Mesothelial cell of epicardium (in vitro differentiated cells): Measurements from ENCODE around the gene SEPTIN8. TPM values are rescaled to one million over a fixed set of nuclear protein-coding genes. Genes with fewer than 3 reads are reported as not detected.

Source experiments
- DNase-seq, 2 experiments: peaks; one replicate each; pipeline ENCODE4 v3.0.0; 2021; ENCODE audit warnings: low spot score in 2 of 2; ENCODE audit not compliant: unreplicated experiment in 2 of 2
- H3K27ac Mint-ChIP-seq: 2 replicates; pipeline ENCODE4 v1.8.0; 2021; ENCODE audit warnings: mixed read lengths
- H3K27me3 Mint-ChIP-seq: 2 replicates; pipeline ENCODE4 v1.8.0; 2021; ENCODE audit warnings: low read depth, mixed read lengths
- H3K36me3 Mint-ChIP-seq: 2 replicates; pipeline ENCODE4 v1.8.0; 2021; ENCODE audit warnings: mixed read lengths
- H3K4me1 Mint-ChIP-seq: 2 replicates; pipeline ENCODE4 v1.8.0; 2021; ENCODE audit warnings: mixed read lengths
- H3K4me3 Mint-ChIP-seq: 2 replicates; pipeline ENCODE4 v1.8.0; 2021; ENCODE audit warnings: mild to moderate bottlenecking, moderate library complexity, mixed read lengths
- H3K9me3 Mint-ChIP-seq: 2 replicates; pipeline ENCODE4 v1.8.0; 2021; ENCODE audit warnings: mixed read lengths
- CTCF ChIP-seq: fragments of 200-600 bp; sonication (generic); IDR thresholded peaks from one replicate; pipeline ENCODE4 v1.5.0; 2021; ENCODE audit warnings: antibody characterized with exemption; ENCODE audit not compliant: unreplicated experiment
- total RNA-seq: library from RNA; stranded (reverse); gene quantifications from 3 replicates; pipeline ENCODE4 v1.2.1, GENCODE V29; 2021

Gene SEPTIN8
- total RNA-seq, 1 donor from 2014 or later, result 58.9 TPM

GRCh38 chr5:132729896-132730295 lies 47.1 kb downstream of the SEPTIN8 start:
- Mint-ChIP-seq H3K9me3 (no peaks in the 10 kb centered on the region), H3K27me3 (no peaks in the 10 kb centered on the region), H3K4me1 (peaks cover under 1% of the 10 kb centered on the region), H3K27ac (no peak overlapping the region), H3K4me3 (no peak overlapping the region), H3K36me3 (peaks cover 11% of the 10 kb centered on the region)
- DNase-seq, result no peak
- no peak for TF ChIP-seq CTCF

- Mint-ChIP-seq H3K9me3 (no peaks in the 10 kb centered on the region), H3K27ac (no peak overlapping the region), H3K4me3 (no peak overlapping the region), H3K4me1 (no peaks in the 10 kb centered on the region), H3K36me3 (peaks cover 14% of the 10 kb centered on the region), H3K27me3 (no peaks in the 10 kb centered on the region)
- no peak for TF ChIP-seq CTCF
- DNase-seq, result no peak
Measured at GRCh38 chr5:132725745-132726144, 51.3 kb downstream of the SEPTIN8 start.

- TF ChIP-seq CTCF, result no peak
- Mint-ChIP-seq H3K4me3 (no peak overlapping the region), H3K27me3 (no peaks in the 10 kb centered on the region), H3K9me3 (no peaks in the 10 kb centered on the region), H3K27ac (no peak overlapping the region), H3K36me3 (peaks cover 13% of the 10 kb centered on the region), H3K4me1 (no peaks in the 10 kb centered on the region)
- DNase-seq, result no peak
Measured at GRCh38 chr5:132718544-132719312, 58.3 kb downstream of the SEPTIN8 start.

GRCh38 chr5:132714456-132715307 lies 62.4 kb downstream of the SEPTIN8 start:
- H3K36me3 Mint-ChIP-seq, result peaks cover 7% of the 10 kb centered on the region
- no peak for DNase-seq
- H3K27me3 Mint-ChIP-seq, result no peaks in the 10 kb centered on the region

GRCh38 chr5:132708645-132709044 lies 68.4 kb downstream of the SEPTIN8 start:
- no peaks in the 10 kb centered on the region for H3K4me1 Mint-ChIP-seq
- peaks cover 7% of the 10 kb centered on the region for H3K36me3 Mint-ChIP-seq
- H3K27ac Mint-ChIP-seq, result no peak overlapping the region
- no peak for DNase-seq
- no peak for TF ChIP-seq CTCF
- H3K4me3 Mint-ChIP-seq, result no peak overlapping the region
- no peaks in the 10 kb centered on the region for H3K27me3 Mint-ChIP-seq
- H3K9me3 Mint-ChIP-seq, result no peaks in the 10 kb centered on the region

More at GRCh38 chr5:132714456-132715307, 62.4 kb downstream of the SEPTIN8 start:
- Mint-ChIP-seq H3K9me3 (no peaks in the 10 kb centered on the region), H3K4me1 (no peaks in the 10 kb centered on the region), H3K27ac (no peak overlapping the region), H3K4me3 (no peak overlapping the region)
- TF ChIP-seq CTCF, result peak; percentile 61
